Measurements from ENCODE around the gene SHTN1. TPM values are rescaled to one million over a fixed set of nuclear protein-coding genes. Genes with fewer than 3 reads are reported as not detected.

The SHTN1 gene
- total and polyA plus RNA-seq, 2 experiments from 2014 or later: 6.7 to 8.0 TPM

DNA sequence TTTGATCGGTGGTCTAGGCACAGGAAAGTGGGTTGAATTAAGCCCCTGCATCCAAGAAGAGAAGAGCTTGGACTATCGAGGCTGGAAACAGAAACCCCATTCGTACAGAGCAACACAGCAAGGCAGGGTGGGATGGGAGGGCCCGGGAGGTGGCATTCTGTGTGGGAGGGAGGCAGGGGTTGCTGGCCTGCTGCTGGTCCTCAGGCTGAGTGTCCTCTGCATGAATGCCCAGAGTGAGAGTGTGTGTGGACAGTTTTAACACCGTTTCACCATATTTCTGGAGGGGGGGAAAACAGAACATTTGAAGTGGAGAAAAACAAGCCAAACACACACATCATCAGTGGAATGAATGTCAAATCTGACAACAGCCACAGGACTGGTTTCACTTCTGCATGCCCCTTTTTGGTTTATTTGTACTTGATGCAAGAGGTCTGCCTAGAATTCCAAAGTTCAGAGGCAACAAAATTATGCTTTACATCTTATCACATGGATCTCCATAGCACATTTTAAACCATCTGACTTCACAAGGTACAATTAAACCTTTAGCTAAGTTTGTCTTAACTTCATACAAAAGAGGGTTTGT lies 166.8 kb downstream of the SHTN1 start:
- H2AFZ ChIP-seq: no peak overlapping the region
- Mint-ChIP-seq H3K4me1 (peaks cover 69% of the 10 kb centered on the region), H3K9me3 (no peaks in the 10 kb centered on the region), H3K27ac (no peak overlapping the region; the same call in 1 of the 2 replicates), H3K36me3 (ENCODE audit: low read depth) (no peaks in the 10 kb centered on the region), H3K27me3 (ENCODE audit: insufficient read depth, low read depth, poor library complexity) (peaks cover 8% of the 10 kb centered on the region), H3K4me3 (no peak overlapping the region)
- ATAC-seq: no peak
- no peaks in the 10 kb centered on the region; the same call in 1 of the 2 replicates for H3F3A ChIP-seq (replicated peaks; ENCODE audit: low read depth)
- no peak for DNase-seq (ENCODE audit: low spot score)
- no peak overlapping the region for H3K4me3 ChIP-seq
- H3K27ac ChIP-seq (ENCODE audit: low read depth): no peak overlapping the region
- H3K4me1 ChIP-seq (ENCODE audit: insufficient read depth): peaks cover 59% of the 10 kb centered on the region
- TF ChIP-seq CREB1 (CRISPR knock-in tag; IDR thresholded peaks at IDR 0.05; ENCODE audit: low read depth): no peak
- no peak for TF ChIP-seq POLR2AphosphoS5 (IDR thresholded peaks at IDR 0.05; ENCODE audit: low read depth)
- no peak for TF ChIP-seq NANOG (IDR thresholded peaks at IDR 0.05; ENCODE audit: borderline replicate concordance)
- no peak for TF ChIP-seq EZH2phosphoT487 (IDR thresholded peaks at IDR 0.05; ENCODE audit: unreplicated experiment)
- TF ChIP-seq, protein P1, sequence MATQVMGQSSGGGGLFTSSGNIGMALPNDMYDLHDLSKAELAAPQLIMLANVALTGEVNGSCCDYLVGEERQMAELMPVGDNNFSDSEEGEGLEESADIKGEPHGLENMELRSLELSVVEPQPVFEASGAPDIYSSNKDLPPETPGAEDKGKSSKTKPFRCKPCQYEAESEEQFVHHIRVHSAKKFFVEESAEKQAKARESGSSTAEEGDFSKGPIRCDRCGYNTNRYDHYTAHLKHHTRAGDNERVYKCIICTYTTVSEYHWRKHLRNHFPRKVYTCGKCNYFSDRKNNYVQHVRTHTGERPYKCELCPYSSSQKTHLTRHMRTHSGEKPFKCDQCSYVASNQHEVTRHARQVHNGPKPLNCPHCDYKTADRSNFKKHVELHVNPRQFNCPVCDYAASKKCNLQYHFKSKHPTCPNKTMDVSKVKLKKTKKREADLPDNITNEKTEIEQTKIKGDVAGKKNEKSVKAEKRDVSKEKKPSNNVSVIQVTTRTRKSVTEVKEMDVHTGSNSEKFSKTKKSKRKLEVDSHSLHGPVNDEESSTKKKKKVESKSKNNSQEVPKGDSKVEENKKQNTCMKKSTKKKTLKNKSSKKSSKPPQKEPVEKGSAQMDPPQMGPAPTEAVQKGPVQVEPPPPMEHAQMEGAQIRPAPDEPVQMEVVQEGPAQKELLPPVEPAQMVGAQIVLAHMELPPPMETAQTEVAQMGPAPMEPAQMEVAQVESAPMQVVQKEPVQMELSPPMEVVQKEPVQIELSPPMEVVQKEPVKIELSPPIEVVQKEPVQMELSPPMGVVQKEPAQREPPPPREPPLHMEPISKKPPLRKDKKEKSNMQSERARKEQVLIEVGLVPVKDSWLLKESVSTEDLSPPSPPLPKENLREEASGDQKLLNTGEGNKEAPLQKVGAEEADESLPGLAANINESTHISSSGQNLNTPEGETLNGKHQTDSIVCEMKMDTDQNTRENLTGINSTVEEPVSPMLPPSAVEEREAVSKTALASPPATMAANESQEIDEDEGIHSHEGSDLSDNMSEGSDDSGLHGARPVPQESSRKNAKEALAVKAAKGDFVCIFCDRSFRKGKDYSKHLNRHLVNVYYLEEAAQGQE (IDR thresholded peaks at IDR 0.05; ENCODE audit: unreplicated experiment): no peak
- TF ChIP-seq EZH2 (IDR thresholded peaks at IDR 0.05; ENCODE audit: low read depth, unreplicated experiment): no peak
- no peak for TF ChIP-seq STAT1 (IDR thresholded peaks at IDR 0.05; ENCODE audit: unreplicated experiment)
- TF ChIP-seq ETS1 (IDR thresholded peaks at IDR 0.05): no peak
- TF ChIP-seq CTCF (conservative IDR thresholded peaks at IDR 0.05; ENCODE audit: low read depth in 2 of 2): no peak
- TF ChIP-seq JUNB (IDR thresholded peaks at IDR 0.05; ENCODE audit: unreplicated experiment): no peak
- TF ChIP-seq, protein P2, sequence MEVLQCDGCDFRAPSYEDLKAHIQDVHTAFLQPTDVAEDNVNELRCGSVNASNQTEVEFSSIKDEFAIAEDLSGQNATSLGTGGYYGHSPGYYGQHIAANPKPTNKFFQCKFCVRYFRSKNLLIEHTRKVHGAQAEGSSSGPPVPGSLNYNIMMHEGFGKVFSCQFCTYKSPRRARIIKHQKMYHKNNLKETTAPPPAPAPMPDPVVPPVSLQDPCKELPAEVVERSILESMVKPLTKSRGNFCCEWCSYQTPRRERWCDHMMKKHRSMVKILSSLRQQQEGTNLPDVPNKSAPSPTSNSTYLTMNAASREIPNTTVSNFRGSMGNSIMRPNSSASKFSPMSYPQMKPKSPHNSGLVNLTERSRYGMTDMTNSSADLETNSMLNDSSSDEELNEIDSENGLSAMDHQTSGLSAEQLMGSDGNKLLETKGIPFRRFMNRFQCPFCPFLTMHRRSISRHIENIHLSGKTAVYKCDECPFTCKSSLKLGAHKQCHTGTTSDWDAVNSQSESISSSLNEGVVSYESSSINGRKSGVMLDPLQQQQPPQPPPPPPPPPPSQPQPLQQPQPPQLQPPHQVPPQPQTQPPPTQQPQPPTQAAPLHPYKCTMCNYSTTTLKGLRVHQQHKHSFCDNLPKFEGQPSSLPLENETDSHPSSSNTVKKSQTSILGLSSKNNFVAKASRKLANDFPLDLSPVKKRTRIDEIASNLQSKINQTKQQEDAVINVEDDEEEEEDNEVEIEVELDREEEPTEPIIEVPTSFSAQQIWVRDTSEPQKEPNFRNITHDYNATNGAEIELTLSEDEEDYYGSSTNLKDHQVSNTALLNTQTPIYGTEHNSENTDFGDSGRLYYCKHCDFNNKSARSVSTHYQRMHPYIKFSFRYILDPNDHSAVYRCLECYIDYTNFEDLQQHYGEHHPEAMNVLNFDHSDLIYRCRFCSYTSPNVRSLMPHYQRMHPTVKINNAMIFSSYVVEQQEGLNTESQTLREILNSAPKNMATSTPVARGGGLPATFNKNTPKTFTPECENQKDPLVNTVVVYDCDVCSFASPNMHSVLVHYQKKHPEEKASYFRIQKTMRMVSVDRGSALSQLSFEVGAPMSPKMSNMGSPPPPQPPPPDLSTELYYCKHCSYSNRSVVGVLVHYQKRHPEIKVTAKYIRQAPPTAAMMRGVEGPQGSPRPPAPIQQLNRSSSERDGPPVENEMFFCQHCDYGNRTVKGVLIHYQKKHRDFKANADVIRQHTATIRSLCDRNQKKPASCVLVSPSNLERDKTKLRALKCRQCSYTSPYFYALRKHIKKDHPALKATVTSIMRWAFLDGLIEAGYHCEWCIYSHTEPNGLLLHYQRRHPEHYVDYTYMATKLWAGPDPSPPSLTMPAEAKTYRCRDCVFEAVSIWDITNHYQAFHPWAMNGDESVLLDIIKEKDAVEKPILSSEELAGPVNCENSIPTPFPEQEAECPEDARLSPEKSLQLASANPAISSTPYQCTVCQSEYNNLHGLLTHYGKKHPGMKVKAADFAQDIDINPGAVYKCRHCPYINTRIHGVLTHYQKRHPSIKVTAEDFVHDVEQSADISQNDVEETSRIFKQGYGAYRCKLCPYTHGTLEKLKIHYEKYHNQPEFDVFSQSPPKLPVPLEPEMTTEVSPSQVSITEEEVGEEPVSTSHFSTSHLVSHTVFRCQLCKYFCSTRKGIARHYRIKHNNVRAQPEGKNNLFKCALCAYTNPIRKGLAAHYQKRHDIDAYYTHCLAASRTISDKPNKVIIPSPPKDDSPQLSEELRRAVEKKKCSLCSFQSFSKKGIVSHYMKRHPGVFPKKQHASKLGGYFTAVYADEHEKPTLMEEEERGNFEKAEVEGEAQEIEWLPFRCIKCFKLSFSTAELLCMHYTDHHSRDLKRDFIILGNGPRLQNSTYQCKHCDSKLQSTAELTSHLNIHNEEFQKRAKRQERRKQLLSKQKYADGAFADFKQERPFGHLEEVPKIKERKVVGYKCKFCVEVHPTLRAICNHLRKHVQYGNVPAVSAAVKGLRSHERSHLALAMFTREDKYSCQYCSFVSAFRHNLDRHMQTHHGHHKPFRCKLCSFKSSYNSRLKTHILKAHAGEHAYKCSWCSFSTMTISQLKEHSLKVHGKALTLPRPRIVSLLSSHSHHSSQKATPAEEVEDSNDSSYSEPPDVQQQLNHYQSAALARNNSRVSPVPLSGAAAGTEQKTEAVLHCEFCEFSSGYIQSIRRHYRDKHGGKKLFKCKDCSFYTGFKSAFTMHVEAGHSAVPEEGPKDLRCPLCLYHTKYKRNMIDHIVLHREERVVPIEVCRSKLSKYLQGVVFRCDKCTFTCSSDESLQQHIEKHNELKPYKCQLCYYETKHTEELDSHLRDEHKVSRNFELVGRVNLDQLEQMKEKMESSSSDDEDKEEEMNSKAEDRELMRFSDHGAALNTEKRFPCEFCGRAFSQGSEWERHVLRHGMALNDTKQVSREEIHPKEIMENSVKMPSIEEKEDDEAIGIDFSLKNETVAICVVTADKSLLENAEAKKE (CRISPR knock-in tag; IDR thresholded peaks at IDR 0.05): no peak
- no peak for TF ChIP-seq ZNF114 (CRISPR knock-in tag; IDR thresholded peaks at IDR 0.05)
- no peaks in the 10 kb centered on the region for H3K27me3 ChIP-seq (ENCODE audit: insufficient read depth)
- no peak overlapping the region for H3K4me2 ChIP-seq
- no peaks in the 10 kb centered on the region for H3K9me2 ChIP-seq (ENCODE audit: insufficient read depth)
- no peaks in the 10 kb centered on the region for H3K79me2 ChIP-seq (replicated peaks; ENCODE audit: insufficient read depth)
- H3K36me3 ChIP-seq (ENCODE audit: insufficient read depth): no peaks in the 10 kb centered on the region
- no peaks in the 10 kb centered on the region for H4K20me1 ChIP-seq (replicated peaks; ENCODE audit: insufficient read depth)
